ENCODE results near the gene SPECC1. TPM values are rescaled to one million over a fixed set of nuclear protein-coding genes. Genes with fewer than 3 reads are reported as not detected.

SPECC1 gene
- total RNA-seq, 4 donors from 2014 or later = 9.8 to 24.2 (median 11.7) TPM

Other genes starting within 250 kb of the SPECC1 start
- 10 to 100 TPM in 3 of 4 donors, 1 to 10 TPM in 1; 10.0 to 24.8 (median 19.7) TPM for gene ULK2, start 141.4 kb upstream of the SPECC1 start, total RNA-seq
- 10 to 100 TPM; 16.3 to 32.4 (median 23.5) TPM for gene AKAP10, start 31.5 kb upstream of the SPECC1 start, total RNA-seq

Measured in lower leg skin (tissue), 4 donors.